Activated effector memory CD4-positive, alpha-beta T cell treated with Interleukin-2 at 50 U/mL for 16 hours (primary cell): ENCODE measurements around the gene PLA2G6.

Experiments used
- DNase-seq: peaks from one replicate; pipeline ENCODE4 v3.0.0-alpha.2; 2020

PLA2G6 gene

GRCh38 chr22:38214302-38215056, 32.8 kb upstream of the PLA2G6 start:
- DNase-seq = peak; percentile 68

- DNase-seq = no peak
Observed at GRCh38 chr22:38213990-38214301, 32.3 kb upstream of the PLA2G6 start.

- no peak for DNase-seq
Observed at GRCh38 chr22:38213319-38213989, 31.8 kb upstream of the PLA2G6 start.

GRCh38 chr22:38212442-38212841, 30.8 kb upstream of the PLA2G6 start:
- DNase-seq = no peak

- no peak for DNase-seq
Observed at GRCh38 chr22:38211556-38211955, 29.9 kb upstream of the PLA2G6 start.

- no peak for DNase-seq
Observed at GRCh38 chr22:38208551-38208968, 26.9 kb upstream of the PLA2G6 start.

GRCh38 chr22:38207898-38208432, 26.3 kb upstream of the PLA2G6 start:
- DNase-seq = no peak

GRCh38 chr22:38205261-38206128, 23.9 kb upstream of the PLA2G6 start:
- DNase-seq = no peak

GRCh38 chr22:38204784-38205183, 23.2 kb upstream of the PLA2G6 start:
- no peak for DNase-seq

GRCh38 chr22:38203855-38204514, 22.4 kb upstream of the PLA2G6 start:
- DNase-seq = no peak

- DNase-seq = peak; percentile 33
Observed at GRCh38 chr22:38203090-38203810, 21.6 kb upstream of the PLA2G6 start.

- DNase-seq = peak; percentile 47
Observed at GRCh38 chr22:38202437-38203089, 20.9 kb upstream of the PLA2G6 start.

GRCh38 chr22:38201711-38202436, 20.2 kb upstream of the PLA2G6 start, which contains the start of gene MAFF:
TSS of gene MAFF (plus strand) at chr22:38201994. CDS start at chr22:38213854, 11,860 bp downstream.
- peak; percentile 76 for DNase-seq

- no peak for DNase-seq
Observed at GRCh38 chr22:38201371-38201710, 19.7 kb upstream of the PLA2G6 start.

GRCh38 chr22:38199826-38200559, 18.4 kb upstream of the PLA2G6 start:
- no peak for DNase-seq

- DNase-seq = no peak
Observed at GRCh38 chr22:38196791-38197419, 15.3 kb upstream of the PLA2G6 start.

GRCh38 chr22:38193580-38193979, 11.9 kb upstream of the PLA2G6 start:
- no peak for DNase-seq

- no peak for DNase-seq
Observed at GRCh38 chr22:38192475-38192863, 10.8 kb upstream of the PLA2G6 start.

GRCh38 chr22:38191731-38192474, 10.3 kb upstream of the PLA2G6 start:
- DNase-seq = no peak
